MG63 (cell line): ENCODE data around the gene EIF6. TPM values are rescaled to one million over a fixed set of nuclear protein-coding genes. Genes with fewer than 3 reads are reported as not detected.

ENCODE experiments used
- total RNA-seq: library from RNA; depleted of rRNA; stranded (reverse); fragments of >200 nt; shearing (Covaris generic); gene quantifications from 2 replicates; pipeline ENCODE4 v1.2.3, GENCODE V29; 2014; ENCODE audit warnings: low replicate concordance; rRNA removed

Gene EIF6
- total RNA-seq, 1 experiment from 2014 or later = 491 TPM

Other genes starting within 250 kb of the EIF6 start
- gene TRPC4AP, start 192.0 kb downstream of the EIF6 start, total RNA-seq = 65.8 and 97.7 TPM in 2 replicates
- gene EDEM2, start 137.4 kb downstream of the EIF6 start, total RNA-seq = 47.4 and 52.2 TPM in 2 replicates
- 40.0 and 53.8 TPM in 2 replicates for gene PROCR, start 112.7 kb downstream of the EIF6 start, total RNA-seq
- gene MMP24, start 58.1 kb downstream of the EIF6 start, total RNA-seq = 43.2 and 52.3 TPM in 2 replicates
- gene MMP24OS, start 6.7 kb downstream of the EIF6 start, total RNA-seq = 4.4 and 4.7 TPM in 2 replicates
- not detected in 2 replicates for gene FAM83C, start 7.7 kb upstream of the EIF6 start, total RNA-seq
- 43.0 and 66.7 TPM in 2 replicates for gene UQCC1, start 127.2 kb upstream of the EIF6 start, total RNA-seq
- 0.49 TPM in 1 of 2 replicates, not detected in the other for gene GDF5, start 153.5 kb upstream of the EIF6 start, total RNA-seq
- 37.3 and 58.8 TPM in 2 replicates for gene CEP250, start 170.8 kb upstream of the EIF6 start, total RNA-seq
- not detected in 2 replicates for gene C20orf173, start 244.9 kb upstream of the EIF6 start, total RNA-seq